GM18520 (cell line): Measurements from ENCODE around the gene FERMT2.
"Not testable (repeated sequence)": the region's sequence is repeated elsewhere in the genome, so short reads cannot be mapped to it uniquely, and the experiment has no call there.

Source experiments
- ATAC-seq: cut with Tn5 transposase; IDR thresholded peaks from one replicate; pipeline ENCODE4 v1.9.1; 2021; ENCODE audit not compliant: unreplicated experiment

FERMT2 gene

DNA sequence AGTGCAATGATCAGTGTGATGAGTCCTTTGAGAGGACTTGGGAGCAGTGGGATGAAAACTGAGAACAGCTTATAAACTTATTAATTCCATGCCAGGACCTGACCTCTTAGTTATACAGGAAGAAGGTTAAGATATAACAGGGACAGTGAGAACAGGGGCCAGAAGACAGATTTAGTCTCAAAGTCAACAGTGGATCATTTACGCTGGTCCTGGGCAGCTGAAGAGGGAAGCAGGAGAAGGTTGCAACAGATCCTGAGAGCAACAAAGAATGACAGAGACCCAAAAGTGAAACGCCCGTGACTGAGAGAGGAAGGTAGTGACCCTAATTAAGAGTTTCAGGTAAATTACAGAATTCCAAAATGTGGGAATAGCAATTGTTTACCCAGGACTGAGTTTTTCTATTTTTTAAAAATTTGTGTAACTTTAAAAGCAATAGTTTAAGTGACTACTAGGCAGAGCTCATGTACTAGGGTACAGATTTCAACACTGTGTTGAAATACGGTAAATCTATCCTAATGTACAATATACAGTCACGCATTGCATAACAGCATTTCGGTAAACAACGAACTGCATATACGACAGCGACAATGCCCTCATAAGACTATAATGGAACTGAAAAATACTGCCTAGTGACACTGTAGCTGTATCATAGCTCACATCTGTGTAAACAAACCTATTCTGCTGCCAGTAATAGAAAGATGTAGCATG is 81.8 kb downstream of the FERMT2 start:
- ATAC-seq = no peak

DNA sequence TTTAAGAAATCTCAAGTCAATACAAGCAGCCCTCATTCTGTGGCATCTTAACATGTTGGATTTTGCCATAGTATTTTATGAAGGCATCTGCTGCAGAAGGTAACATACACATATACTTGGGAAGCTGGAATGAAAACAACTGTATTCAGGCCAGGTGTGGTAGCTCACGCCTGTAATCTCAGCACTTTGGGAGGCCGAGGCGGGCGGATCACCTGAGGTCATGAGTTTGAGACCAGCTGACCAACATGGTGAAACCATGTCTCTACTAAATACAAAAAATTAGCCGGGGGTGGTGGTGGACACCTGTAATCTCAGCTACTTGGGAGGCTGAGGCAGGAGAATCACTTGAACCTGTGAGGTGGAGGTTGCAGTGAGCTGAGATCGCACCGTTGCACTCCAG is 86.0 kb downstream of the FERMT2 start:
- ATAC-seq = not testable (repeated sequence)

DNA sequence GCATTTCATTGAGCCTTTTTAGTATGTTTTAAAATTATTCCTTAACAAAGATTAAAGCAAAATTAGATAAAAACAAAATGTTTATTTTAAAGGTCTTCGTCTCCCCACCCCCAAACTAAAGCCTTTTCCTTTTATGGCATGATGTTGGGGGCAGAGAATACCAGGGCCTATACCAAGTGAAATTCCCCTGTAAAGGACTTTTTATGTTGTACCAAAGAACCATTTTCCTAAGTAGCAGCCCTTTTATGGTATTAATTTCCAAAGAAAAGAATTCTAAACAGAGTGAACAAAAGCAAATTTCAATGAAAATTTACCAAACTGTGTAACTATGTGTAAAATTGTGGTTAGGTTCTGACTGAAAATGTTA is 87.5 kb downstream of the FERMT2 start:
- no peak for ATAC-seq

DNA sequence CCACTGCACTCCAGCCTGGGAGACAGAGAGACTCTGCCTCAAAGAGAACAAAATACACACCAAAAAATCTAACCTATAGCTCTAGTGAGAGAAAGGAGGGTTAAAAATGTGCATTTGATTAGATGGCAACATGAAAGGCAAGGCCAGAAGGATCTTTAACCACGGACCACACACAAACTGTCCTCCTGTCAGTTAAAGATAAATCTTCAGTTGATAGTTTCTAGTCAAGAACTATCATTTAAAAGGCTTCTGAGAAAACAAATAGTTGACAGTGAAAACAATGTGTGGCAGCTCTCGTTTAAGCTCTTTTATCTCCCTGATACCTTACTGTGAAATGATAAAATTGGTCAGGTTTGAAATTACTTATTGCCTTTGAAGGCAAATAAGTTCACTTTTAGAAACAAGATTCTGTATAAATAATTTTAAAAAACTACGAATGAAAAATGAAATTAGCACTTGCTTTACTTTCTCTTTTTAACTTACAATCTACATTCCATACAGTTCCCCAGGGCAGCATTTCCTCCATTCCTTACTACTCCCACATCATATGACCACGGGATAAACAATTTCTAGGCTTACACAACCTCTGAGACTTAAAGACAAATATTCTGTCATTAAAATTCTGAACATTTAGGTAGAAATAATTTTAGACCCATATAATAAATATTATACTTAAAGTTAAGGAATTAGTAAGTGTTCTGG is 88.1 kb downstream of the FERMT2 start:
- ATAC-seq = no peak

DNA sequence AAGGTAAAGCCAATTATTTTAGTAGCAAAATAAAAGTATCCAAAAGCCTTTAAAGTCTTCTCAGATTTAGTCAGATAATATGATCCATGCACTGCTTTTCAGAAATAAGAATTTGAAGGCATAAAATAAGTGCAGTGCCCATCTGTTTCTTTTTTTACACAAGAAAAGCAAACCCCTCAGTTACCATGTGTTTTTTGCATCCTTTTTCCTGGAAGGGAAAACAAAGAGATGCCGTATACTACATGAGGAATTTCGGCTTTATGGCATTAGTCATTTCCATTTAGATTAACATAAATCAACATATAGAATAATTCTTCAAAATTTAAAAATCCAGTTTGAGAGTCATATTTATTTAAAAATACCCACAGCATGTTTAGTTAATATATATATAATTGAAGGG is 89.4 kb downstream of the FERMT2 start:
- no peak for ATAC-seq

DNA sequence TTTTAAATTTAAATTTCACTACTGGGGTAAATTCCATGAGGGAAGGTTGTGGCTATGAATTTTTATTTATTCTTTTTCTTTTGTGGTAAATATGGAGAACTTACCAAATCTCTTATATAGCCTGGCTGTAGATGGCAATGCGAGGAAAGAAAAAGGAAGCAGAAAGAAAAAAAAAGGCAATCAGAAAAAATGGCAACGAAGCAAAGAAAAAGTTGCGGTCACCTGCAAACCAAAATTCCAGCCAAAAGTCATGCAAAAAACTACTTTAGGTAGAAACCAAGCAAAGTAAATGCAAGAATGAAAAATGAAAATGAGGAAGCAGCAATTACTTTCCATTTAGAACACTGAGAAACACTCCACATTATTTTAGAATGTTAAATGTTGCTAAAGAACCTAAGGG is 89.9 kb downstream of the FERMT2 start:
- ATAC-seq = no peak

DNA sequence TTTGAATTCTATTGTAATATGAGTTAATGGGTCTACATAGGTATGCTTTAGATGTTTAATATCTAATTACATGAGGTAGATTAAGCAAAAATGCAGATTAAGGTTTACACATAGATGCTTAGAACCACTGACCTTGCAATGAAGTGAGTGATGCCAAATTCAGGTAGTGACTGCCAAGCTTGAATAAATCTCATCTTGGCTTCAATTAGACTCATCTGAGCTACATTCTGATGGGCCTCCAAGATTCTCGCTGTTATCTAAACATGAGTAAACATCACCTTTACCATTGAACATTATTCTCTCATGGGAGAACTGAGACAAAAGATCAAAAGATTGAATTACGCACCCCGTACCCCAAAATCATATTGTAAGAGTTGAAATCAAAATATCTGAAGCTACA is 90.6 kb downstream of the FERMT2 start:
- no peak for ATAC-seq

DNA sequence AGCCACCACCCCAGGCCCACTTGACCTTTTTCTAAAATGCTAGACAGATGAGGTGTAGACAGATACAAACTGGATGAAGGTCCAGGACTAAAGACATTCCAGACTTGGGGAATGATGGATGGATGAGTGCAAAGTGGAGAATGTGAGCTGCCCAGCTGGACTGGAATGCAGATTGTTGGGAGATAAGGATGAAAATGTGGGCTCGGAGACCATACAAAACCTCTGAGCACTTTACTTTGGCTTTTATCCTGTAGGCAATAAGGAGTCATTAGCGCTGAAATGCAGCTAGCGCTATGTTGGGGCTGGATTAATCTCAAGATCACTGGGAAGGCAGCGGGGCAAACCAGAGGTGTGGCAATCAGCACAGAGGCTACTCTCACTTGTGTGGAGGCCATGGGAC is 94.7 kb downstream of the FERMT2 start:
- no peak for ATAC-seq

DNA sequence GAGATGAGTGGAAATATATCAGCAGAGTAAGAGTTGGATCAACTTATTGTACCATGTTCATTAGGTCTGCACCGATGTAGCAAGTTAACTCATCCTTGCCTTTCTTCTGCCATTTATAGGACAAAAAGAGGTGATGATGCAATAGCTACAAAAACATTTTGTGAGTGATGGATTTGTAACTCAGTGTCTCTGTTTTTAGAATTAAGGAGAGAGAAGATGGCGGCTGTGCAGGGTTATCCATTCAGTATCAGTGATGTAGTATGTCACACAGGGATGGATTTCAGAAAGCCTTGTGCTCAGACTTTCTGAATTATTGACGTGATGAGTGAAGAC is 97.4 kb downstream of the FERMT2 start:
- ATAC-seq = no peak

DNA sequence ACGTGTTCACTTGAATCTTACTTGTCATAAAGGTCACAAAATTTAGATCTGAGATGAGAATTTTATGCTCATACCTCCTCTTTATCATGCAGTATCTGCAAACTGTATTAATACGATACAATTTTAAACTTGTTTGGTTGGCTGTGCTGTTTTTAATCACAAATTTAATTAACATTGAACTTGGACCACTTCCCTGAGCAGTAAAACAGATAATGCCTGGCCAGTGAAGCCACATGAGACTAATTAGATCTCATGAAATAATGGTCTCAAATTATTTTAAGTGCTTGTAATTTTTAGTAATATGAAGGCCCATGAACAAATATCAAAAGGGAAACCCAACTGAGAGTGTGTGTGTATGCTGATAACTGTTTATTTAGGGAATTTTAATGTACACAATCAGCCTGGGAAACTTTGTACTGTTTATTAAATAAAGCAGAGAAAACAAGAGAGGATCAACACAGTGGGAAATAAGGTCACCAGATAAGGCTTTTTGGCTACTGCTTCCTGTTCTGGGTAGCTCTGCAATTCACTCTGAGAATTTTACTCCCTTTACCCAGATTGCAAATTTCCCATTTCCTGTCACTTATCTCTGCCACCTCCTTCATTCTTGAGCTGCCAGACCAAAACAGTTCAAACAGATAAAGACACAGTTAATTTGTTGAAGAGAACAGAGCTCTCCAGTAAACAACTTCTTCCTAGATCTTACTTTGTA is 97.9 kb downstream of the FERMT2 start:
- no peak for ATAC-seq

DNA sequence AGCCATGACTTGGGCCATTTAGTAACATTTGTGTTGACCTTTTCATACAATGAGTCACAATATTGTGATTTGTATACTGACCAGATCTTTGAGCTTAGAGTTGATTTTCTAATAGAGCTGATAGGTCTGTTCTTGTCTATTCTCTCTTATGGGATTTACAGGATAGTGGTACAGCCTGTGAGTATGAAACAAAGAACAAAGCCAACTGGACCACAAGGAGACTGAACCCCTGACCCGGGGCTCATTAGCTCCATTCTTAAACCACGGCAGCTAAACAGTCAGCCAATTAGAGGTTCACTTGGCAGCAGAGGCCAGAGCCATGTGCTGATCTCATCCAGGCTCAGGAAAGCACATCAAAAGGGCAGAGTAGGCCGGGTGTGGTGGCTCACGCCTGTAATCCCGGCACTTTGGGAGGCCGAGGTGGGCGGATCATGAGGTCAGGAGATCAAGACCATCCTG is 100.4 kb downstream of the FERMT2 start:
- no peak for ATAC-seq

DNA sequence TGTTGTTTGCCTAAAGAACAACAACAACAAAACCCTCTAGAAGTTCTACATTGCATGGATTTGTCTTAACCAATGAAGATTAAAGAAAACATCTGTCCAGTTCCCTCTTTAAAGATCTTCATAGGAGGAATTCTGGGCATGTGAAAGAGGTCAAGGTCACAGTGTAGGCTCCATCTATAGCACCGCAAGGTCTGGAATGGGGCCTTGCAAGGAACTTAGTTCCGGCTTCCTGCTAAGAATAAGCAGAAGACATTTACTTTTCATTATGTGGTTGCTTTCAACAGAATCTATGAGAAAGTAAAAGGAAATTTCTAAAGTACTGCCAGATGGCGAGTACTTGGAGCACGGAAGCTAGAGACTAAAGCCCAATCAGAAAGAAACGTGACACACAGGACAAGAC is 102.2 kb downstream of the FERMT2 start:
- ATAC-seq = no peak

DNA sequence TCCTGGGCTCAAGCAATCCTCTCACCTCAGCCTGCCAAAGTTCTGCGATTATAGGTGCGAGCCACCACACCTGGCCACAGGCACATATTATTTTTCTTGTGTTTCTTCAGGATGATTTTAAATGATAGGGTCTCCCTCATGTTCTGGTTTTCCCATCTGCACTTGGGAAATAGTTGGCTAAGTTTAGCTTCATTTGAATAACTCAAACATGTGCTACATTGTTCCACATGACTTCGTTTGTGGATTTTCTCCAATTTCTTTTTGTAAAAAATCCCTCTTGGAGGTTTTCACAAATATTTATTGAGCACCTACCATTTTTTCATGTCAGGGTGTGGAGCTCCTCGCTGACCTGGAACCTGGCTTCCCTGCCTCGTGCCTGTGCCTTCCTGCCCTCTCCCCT is 104.3 kb downstream of the FERMT2 start:
- ATAC-seq = no peak

DNA sequence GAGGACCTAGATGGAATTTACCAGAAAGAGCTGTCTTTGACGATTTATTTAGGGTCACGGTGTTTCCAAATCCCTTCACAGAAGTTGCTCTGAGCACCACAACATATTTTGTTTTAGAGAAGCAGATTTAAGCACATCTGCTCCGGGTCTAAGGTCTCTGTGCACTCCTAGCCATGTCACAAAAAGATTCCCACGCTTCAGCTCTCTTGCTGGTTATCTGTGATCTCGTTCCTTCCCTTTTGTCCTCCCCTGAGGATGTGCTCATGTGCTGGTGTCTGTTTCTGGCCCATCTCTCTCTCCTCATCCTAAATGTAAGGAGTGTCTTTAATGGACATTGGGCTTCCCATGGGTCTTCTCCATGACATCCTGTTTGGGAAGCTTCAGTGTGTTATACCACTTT is 105.8 kb downstream of the FERMT2 start:
- ATAC-seq = no peak

DNA sequence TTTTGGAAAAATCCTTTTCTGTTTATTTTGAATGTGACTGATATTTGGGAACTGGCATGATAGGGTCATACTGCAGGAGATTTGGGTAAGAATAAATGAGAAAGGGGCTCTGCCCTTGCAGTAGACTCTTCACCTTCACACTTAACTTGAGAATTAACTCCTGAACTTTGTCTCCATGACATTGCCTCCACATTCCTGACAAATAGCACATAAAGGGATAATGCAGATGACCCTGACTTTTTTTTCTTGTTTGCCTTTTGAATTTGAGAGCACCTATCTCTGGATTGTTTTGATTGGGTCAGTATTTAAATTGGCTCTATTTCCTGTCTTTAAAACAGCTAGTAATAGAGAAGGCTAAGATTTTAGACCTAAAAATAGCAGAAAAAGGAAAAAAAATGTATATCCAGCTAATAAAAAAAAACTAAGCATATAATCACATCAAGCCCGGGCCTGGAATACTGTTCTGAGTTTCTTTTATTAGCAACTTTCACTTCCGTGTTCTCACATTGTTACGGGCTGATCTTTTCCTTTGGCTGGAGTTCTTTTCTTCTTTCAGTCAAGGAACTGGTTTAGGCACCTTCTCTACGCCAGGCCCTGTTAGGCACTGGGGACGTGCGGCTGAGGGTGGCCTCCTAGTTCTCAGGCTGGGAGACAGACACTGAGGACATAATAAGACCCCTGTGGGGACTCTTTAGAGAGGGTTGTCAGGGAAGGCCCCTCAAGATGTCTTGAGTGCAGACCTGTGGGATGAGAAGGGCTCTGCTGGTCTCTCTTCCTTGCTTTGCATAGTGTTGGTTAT is 106.4 kb downstream of the FERMT2 start:
- no peak for ATAC-seq

DNA sequence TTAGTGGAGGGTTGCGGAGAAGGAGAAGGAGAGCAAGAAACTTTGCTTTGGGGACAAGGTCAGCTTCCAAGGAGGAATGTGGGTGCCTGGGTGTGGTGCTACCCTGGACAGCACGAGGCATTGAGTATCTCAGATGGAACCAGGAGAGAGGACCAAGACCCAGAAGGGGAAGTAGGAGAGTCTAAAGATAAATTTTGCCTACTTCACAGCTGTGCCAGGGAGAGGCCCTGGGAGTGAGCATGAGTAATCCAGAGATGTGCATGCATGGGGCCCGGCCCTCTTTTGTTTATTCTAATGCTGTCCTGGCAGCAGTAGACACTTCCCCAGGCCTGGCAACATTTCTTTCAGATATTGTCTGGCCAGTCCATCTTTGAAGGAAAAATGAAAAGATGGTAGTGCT is 110.0 kb downstream of the FERMT2 start:
- no peak for ATAC-seq

DNA sequence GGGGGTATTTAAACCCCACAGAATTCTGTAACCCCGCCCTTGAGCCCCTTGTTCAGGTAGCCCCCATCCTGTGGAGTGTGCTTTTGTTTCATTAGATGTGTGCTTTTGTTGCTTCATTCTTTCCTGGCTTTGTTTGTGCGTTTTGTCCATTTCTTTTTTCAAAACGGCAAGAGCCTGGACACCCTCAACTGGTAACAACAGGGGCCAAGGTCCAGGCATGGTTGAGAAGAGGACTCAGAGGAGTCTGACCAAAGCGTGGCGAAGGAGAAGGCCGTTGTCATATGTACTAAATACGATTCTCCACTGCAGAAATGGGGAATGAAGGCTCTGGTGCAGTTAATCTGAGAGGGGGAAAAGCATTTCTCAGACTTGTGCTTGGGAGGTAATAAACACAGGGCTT is 113.4 kb downstream of the FERMT2 start:
- no peak for ATAC-seq

DNA sequence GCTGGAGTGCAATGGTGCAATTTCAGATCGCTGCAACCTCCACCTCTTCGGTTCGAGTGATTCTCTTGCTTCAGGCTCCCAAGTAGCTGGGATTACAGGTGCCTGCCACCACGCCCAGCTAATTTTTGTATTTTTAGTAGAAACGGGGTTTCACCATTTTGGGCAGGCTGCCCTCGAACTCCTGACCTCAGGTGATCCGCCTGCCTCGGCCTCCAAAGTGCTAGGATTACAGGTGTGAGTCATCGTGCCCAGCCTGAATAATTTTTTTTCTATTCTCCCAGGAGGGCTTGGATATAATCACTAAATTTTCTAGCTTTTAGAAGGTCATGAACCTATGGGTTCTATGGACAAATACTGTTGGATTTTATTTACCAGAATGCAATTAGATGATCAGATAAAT is 114.8 kb downstream of the FERMT2 start:
- no peak for ATAC-seq

DNA sequence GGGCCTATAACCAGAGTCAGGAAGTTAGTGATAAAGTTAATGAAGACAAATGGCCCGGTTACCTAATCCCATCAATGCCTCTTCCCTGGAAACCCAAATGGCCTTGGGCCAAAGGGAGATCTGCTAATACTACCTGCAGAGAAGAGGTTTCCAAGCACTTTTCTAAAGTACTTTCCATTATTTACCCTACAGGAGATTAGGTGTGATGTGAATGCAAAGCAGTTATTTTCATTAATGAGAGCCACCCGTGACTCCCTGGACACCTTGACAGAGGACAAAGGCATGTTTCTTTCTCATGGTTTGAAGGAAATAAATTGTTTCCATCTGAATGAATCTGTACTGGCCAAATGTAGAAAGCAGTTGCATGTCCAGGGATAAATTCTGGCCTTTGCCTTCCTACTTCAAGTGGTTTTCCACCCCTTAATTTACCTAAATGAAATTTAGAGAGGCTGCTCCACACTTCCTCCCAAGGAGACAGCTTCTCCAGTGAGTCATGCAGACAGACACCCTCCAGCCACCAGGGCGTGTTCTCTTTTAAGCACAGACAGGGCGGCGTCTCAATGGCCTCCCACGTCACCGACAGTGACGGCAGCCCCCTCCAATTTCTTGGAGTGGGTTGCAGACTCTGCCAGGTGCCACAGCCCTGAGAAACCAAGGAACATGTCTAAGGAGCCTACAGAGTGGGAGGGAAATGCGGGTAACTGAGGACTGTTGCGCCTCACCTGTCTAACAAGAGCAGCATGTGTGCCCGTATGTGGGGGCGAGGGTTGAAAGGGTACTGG is 115.5 kb downstream of the FERMT2 start:
- no peak for ATAC-seq

DNA sequence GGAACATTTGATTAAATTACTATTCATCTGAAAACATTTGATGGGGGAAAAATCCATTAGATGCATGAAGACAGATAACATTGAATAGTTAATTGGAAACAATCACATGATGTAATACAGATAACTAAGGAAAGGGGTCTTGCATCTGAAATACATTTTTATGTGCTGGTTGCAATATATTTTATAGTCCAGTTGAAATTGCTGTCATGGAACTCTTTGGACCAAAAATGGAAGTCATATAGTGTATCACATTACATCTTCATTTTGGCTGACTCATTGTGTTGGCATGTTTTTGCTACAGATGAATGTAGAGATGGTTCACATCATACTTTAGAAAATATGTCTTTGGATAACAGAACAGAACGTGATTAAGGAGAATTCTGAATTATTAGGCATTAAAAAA is 116.4 kb downstream of the FERMT2 start:
- ATAC-seq = no peak

DNA sequence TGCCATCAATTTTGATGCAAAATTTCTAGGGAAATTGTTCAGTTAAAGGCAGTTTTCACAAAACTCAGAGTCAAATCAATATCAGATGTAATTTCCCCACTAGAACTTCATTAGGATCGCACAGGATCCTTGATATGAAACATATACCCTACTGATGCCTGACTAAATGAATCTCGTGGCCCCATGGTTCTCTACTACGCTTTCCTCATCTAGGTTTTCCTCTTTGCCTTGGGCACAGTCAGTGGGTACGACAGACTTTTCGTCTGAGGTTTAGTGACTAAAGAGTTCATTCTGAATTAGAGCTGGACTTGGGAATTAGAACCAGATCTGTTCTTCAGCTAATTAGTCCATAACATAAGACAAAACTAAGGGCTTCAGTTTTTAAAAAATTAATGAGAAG is 117.0 kb downstream of the FERMT2 start:
- no peak for ATAC-seq
